ENCODE measurements around the gene CIZ1. TPM values are rescaled to one million over a fixed set of nuclear protein-coding genes. Genes with fewer than 3 reads are reported as not detected.

The CIZ1 gene
- total and polyA plus RNA-seq, 2 donors from 2014 or later = 48.1 to 89.9 TPM

- intact Hi-C loops (cut with DNase I) = no loop called here
- H3K36me3 ChIP-seq (ENCODE audit: control insufficient read depth in 2 of 3, insufficient read depth in 3 of 3, low read length in 3 of 3) = peaks cover 2 to 15% (median 11%) of the 10 kb centered on the region in 3 donors
- TF ChIP-seq CTCF (IDR thresholded peaks at IDR 0.05; ENCODE audit: borderline replicate concordance, extremely low read depth, insufficient read depth) = no peak
- H3K9me3 ChIP-seq (ENCODE audit: control insufficient read depth in 2 of 3, insufficient read depth in 1 of 3, low read length in 3 of 3) = no peaks in the 10 kb centered on the region
- no peak overlapping the region for H3K9ac ChIP-seq (ENCODE audit: low read length in 3 of 3)
- peaks cover 0 to 9% (median 3%) of the 10 kb centered on the region in 3 donors for H3K4me1 ChIP-seq (ENCODE audit: control insufficient read depth in 2 of 3, insufficient read depth in 2 of 3, low read depth in 1 of 3, low read length in 3 of 3)
- H3K27ac ChIP-seq (ENCODE audit: low read depth in 2 of 2, low read length in 2 of 2) = no peak overlapping the region
- no peak for FAIRE-seq
- H3K27me3 ChIP-seq (ENCODE audit: control insufficient read depth, insufficient read depth, low read length) = no peaks in the 10 kb centered on the region
- DNase-seq = no peak
- no peak overlapping the region for H3K4me3 ChIP-seq (ENCODE audit: low read length in 3 of 3)
Measured at GRCh38 chr9:128188209-128188608, 3.2 kb downstream of the CIZ1 start.

- peaks cover 0 to 6% (median 3%) of the 10 kb centered on the region in 3 donors for H3K4me1 ChIP-seq (ENCODE audit: control insufficient read depth in 2 of 3, insufficient read depth in 2 of 3, low read depth in 1 of 3, low read length in 3 of 3)
- H3K27ac ChIP-seq (ENCODE audit: low read depth in 2 of 2, low read length in 2 of 2) = no peak overlapping the region
- H3K9ac ChIP-seq (ENCODE audit: low read length in 3 of 3) = no peak overlapping the region
- no peak for DNase-seq
- TF ChIP-seq CTCF (IDR thresholded peaks at IDR 0.05; ENCODE audit: borderline replicate concordance, extremely low read depth, insufficient read depth) = no peak
- H3K9me3 ChIP-seq (ENCODE audit: control insufficient read depth in 2 of 3, insufficient read depth in 1 of 3, low read length in 3 of 3) = no peaks in the 10 kb centered on the region
- no peaks in the 10 kb centered on the region for H3K27me3 ChIP-seq (ENCODE audit: control insufficient read depth, insufficient read depth, low read length)
- peaks cover 2 to 20% (median 11%) of the 10 kb centered on the region in 3 donors for H3K36me3 ChIP-seq (ENCODE audit: control insufficient read depth in 2 of 3, insufficient read depth in 3 of 3, low read length in 3 of 3)
- no peak for FAIRE-seq
- H3K4me3 ChIP-seq (ENCODE audit: low read length in 3 of 3) = no peak overlapping the region
- intact Hi-C loops (cut with DNase I) = no loop called here
Measured at GRCh38 chr9:128187361-128187760, 4.0 kb downstream of the CIZ1 start.

- H3K36me3 ChIP-seq (ENCODE audit: control insufficient read depth in 2 of 3, insufficient read depth in 3 of 3, low read length in 3 of 3) = peaks cover 2 to 20% (median 11%) of the 10 kb centered on the region in 3 donors
- H3K27me3 ChIP-seq (ENCODE audit: control insufficient read depth, insufficient read depth, low read length) = no peaks in the 10 kb centered on the region
- DNase-seq (no peak), FAIRE-seq (no peak)
- no peaks in the 10 kb centered on the region for H3K9me3 ChIP-seq (ENCODE audit: control insufficient read depth in 2 of 3, insufficient read depth in 1 of 3, low read length in 3 of 3)
- H3K27ac ChIP-seq (ENCODE audit: low read depth in 2 of 2, low read length in 2 of 2) = no peak overlapping the region
- no peak for TF ChIP-seq CTCF (IDR thresholded peaks at IDR 0.05; ENCODE audit: borderline replicate concordance, extremely low read depth, insufficient read depth)
- no peak overlapping the region for H3K9ac ChIP-seq (ENCODE audit: low read length in 3 of 3)
- no peak overlapping the region for H3K4me3 ChIP-seq (ENCODE audit: low read length in 3 of 3)
- intact Hi-C loops (cut with DNase I) = no loop called here
- peaks cover 0 to 6% (median 3%) of the 10 kb centered on the region in 3 donors for H3K4me1 ChIP-seq (ENCODE audit: control insufficient read depth in 2 of 3, insufficient read depth in 2 of 3, low read depth in 1 of 3, low read length in 3 of 3)
Measured at GRCh38 chr9:128185979-128186965, 5.1 kb downstream of the CIZ1 start.

All from kidney (tissue), 14 donors.